Smooth muscle cell (in vitro differentiated cells): ENCODE measurements around the gene CDC14A. TPM values are rescaled to one million over a fixed set of nuclear protein-coding genes. Genes with fewer than 3 reads are reported as not detected.

ENCODE experiments used
- DNase-seq: peaks from one replicate; lab custom pipeline; 2025; ENCODE audit not compliant: unreplicated experiment; lab: John Stamatoyannopoulos, UW
- H2AFZ ChIP-seq: fragments of 200-600 bp; sonication (generic); 2 replicates; pipeline ENCODE4 v1.6.0; 2016; ENCODE audit warnings: antibody characterized with exemption, low read depth, mild to moderate bottlenecking
- H3F3A ChIP-seq: fragments of 200-600 bp; sonication (generic); 2 replicates; pipeline ENCODE4 v1.6.0; 2017; ENCODE audit warnings: antibody characterized with exemption, low read depth
- H3K27ac ChIP-seq: fragments of 200-600 bp; sonication (generic); 2 replicates; pipeline ENCODE4 v1.5.1; 2016; ENCODE audit warnings: low read depth, mild to moderate bottlenecking
- H3K27me3 ChIP-seq: fragments of 200-600 bp; sonication (generic); 2 replicates; pipeline ENCODE4 v1.6.1; 2016; ENCODE audit warnings: low read depth, mild to moderate bottlenecking
- H3K36me3 ChIP-seq: fragments of 200-600 bp; sonication (generic); 2 replicates; pipeline ENCODE4 v1.5.1; 2016; ENCODE audit warnings: low read depth
- H3K4me1 ChIP-seq: fragments of 200-600 bp; sonication (generic); 2 replicates; pipeline ENCODE4 v1.5.1; 2016; ENCODE audit warnings: low read depth
- H3K4me2 ChIP-seq: fragments of 200-600 bp; sonication (generic); 2 replicates; pipeline ENCODE4 v1.6.0; 2016; ENCODE audit warnings: mild to moderate bottlenecking
- H3K4me3 ChIP-seq: fragments of 200-600 bp; sonication (generic); 2 replicates; pipeline ENCODE4 v1.5.1; 2016; ENCODE audit warnings: mild to moderate bottlenecking
- H3K79me2 ChIP-seq: fragments of 200-600 bp; sonication (generic); 2 replicates; pipeline ENCODE4 v1.6.0; 2016; ENCODE audit warnings: low read depth, mild to moderate bottlenecking
- H3K9ac ChIP-seq: fragments of 200-600 bp; sonication (generic); 2 replicates; pipeline ENCODE4 v1.6.0; 2016; ENCODE audit warnings: low read depth
- H3K9me3 ChIP-seq: fragments of 200-600 bp; sonication (generic); replicated peaks from 2 replicates; pipeline ENCODE4 v1.5.1; 2016; ENCODE audit warnings: low read depth
- H4K20me1 ChIP-seq: fragments of 200-600 bp; sonication (generic); 2 replicates; pipeline ENCODE4 v1.6.0; 2016; ENCODE audit warnings: low read depth
- CTCF ChIP-seq: fragments of 200-600 bp; sonication (generic); IDR thresholded peaks from 2 replicates; pipeline ENCODE4 v1.5.1; 2017; ENCODE audit warnings: borderline replicate concordance, mild to moderate bottlenecking, antibody characterized with exemption; ENCODE audit not compliant: insufficient read depth, poor library complexity, severe bottlenecking
- WGBS: methylation state at CpG from one replicate; pipeline ENCODE4 v1.1.7; 2016; ENCODE audit warnings: low lambda C conversion rate; 5-methylcytosine and 5-hydroxymethylcytosine counted together
- polyA plus RNA-seq: library from polyadenylated mRNA; unstranded; fragments of >200 nt; fragmentation: Nextera tagmentation; extraction: Ambion mirVana; gene quantifications from 2 replicates; pipeline ENCODE4 v1.2.1, GENCODE V29; 2016
- total RNA-seq: library from RNA; depleted of rRNA; stranded (reverse); fragments of >200 nt; gene quantifications from 2 replicates; pipeline ENCODE4 v1.2.3, GENCODE V29; 2014

Gene CDC14A
- total and polyA plus RNA-seq, 2 experiments from 2014 or later, result 2.8 to 15.9 TPM

- H3K9ac ChIP-seq, result no peak overlapping the region
- H3K27me3 ChIP-seq, result peaks cover 3% of the 10 kb centered on the region
- WGBS, result 79% methylated on average over 2 of the region's 2 CpGs
- no peak overlapping the region for H3K4me2 ChIP-seq
- no peak overlapping the region for H3K4me3 ChIP-seq
- H3K4me1 ChIP-seq, result no peaks in the 10 kb centered on the region
- no peaks in the 10 kb centered on the region for H4K20me1 ChIP-seq
- no peaks in the 10 kb centered on the region for H3F3A ChIP-seq
- no peak overlapping the region for H3K27ac ChIP-seq
- no peak for DNase-seq
- peaks cover 19% of the 10 kb centered on the region for H3K9me3 ChIP-seq
- H3K79me2 ChIP-seq, result no peaks in the 10 kb centered on the region
- TF ChIP-seq CTCF, result no peak
- H2AFZ ChIP-seq, result no peak overlapping the region
- H3K36me3 ChIP-seq, result no peaks in the 10 kb centered on the region
Measured at GRCh38 chr1:100552031-100552430, 199.7 kb downstream of the CDC14A start.

DNA sequence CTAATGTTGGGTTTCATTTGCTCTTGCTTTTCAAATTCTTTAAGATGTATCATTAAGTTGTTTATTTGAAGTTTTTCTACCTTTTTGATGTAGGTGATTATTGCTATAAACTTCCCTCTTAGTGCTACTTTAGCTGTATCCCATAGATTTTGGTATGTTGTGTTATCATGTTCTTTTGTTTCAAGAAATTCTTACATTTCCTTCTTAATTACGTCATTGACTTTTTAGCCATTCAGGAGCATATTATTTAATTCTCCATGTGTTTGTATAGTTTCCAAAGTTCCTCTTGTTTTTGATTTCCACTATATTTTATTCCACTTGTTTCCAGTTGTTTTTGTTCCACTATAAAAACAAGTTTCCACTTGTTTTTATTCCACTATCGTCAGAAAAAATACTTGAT is 200.6 kb downstream of the CDC14A start:
- Histone ChIP-seq H4K20me1 (no peaks in the 10 kb centered on the region), H3K4me3 (no peak overlapping the region), H3K27ac (no peak overlapping the region), H3K79me2 (no peaks in the 10 kb centered on the region), H2AFZ (no peak overlapping the region), H3K9ac (no peak overlapping the region), H3K9me3 (peaks cover 20% of the 10 kb centered on the region), H3F3A (no peaks in the 10 kb centered on the region), H3K4me2 (no peak overlapping the region), H3K4me1 (no peaks in the 10 kb centered on the region), H3K36me3 (no peaks in the 10 kb centered on the region), H3K27me3 (no peaks in the 10 kb centered on the region)
- no peak for TF ChIP-seq CTCF
- DNase-seq, result no peak
- 42% methylated on average over 2 of the region's 2 CpGs for WGBS

DNA sequence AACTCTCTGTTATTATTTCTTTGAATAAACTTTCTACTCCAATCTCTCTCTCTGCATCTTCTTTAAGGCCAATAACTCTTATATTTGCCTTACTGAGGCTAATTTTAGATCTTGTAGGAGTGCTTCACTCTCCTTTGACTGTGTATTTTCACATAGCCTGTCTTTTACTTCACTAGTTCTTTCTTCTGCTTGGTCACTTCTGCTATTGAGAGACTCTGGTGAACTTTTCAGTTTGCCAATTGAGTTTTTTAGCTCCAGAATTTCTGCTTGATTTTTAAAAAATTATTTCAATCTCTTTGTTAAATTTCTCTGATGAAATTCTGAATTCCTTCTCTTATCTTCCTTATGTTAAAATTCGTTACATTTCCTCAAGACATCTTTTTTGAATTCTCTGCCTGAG is 203.9 kb downstream of the CDC14A start:
- H2AFZ ChIP-seq, result no peak overlapping the region
- 69% methylated on average over 1 of the region's 1 CpG for WGBS

More for the DNA sequence above, 203.9 kb downstream of the CDC14A start:
- Histone ChIP-seq H3K79me2 (no peaks in the 10 kb centered on the region), H3K9me3 (peaks cover 20% of the 10 kb centered on the region), H3K27ac (no peak overlapping the region), H3K27me3 (no peaks in the 10 kb centered on the region), H4K20me1 (no peaks in the 10 kb centered on the region), H3F3A (no peaks in the 10 kb centered on the region), H3K36me3 (no peaks in the 10 kb centered on the region), H3K4me2 (no peak overlapping the region), H3K4me3 (no peak overlapping the region), H3K4me1 (no peaks in the 10 kb centered on the region), H3K9ac (no peak overlapping the region)
- no peak for TF ChIP-seq CTCF
- no peak for DNase-seq
